ENCODE data around the gene GNS.
"Not testable (repeated sequence)": the region's sequence is repeated elsewhere in the genome, so short reads cannot be mapped to it uniquely, and the experiment has no call there.

The GNS gene

DNA sequence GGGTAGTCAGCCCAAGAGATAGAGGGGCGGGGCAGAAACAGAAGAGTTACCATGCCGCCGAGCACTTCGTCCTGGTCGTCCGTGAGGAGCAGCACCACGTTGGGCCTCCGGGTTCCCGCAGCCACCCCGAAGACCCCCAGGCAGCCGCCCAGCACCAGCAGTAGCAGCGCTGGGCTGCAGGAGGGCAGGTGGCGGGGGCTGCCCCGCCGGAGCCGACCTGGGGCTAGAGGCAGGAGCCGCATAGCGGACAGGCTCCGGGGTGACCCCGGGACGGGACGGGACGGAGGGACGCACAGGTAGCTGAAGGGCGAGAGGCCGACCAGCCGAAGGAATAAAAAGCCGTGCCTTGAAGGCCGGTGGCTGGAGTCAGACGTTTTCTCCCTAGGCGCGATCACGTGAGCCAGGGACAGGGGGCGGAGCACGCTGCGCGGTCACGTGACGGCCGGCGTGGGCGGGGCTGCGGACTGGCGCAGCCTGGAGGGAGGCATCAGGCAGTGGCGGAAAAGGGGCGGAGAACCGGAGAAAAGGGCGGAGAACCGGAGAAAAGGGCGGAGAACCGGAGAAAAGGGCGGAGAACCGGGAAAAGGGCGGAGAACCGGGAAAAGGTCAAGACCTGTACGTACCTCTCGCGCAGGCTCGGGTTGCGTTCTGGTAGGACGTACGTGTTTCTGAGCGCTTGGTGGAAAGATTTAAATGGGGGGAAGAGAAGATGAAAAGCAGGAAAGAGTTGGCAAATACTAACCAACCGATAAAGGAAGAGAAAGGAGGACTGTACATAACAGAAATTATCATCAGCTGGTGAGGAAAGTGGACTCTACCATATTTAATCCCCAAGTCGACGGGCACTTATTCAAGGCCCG, at the start of gene GNS:
Gene GNS, minus strand, starts transcription at position 372 of the 860 bp plus-strand sequence. Its CDS starts 130 bp downstream, at position 242.
- DNase-seq (ENCODE audit: low read depth): peak; percentile 86

DNA sequence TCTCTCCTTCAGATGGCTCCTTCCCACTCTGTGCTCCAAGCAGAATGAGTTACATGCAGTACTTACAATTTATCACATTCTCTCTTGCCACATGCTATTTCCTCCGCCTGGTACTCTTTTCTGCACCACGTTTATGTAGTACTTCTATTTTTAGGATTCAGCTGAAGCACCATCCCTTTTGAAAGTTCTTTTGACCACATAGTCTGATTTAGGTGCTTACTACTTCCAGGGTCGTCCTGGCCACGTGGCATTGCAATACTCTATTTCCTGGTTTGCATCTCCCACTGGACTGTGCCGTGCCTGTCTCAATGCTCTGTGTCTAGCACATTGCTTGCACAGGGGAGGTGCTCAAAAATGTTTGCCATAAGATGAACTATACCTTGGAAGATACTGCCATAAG, 48.9 kb upstream of the GNS start:
- DNase-seq (ENCODE audit: low read depth): no peak

DNA sequence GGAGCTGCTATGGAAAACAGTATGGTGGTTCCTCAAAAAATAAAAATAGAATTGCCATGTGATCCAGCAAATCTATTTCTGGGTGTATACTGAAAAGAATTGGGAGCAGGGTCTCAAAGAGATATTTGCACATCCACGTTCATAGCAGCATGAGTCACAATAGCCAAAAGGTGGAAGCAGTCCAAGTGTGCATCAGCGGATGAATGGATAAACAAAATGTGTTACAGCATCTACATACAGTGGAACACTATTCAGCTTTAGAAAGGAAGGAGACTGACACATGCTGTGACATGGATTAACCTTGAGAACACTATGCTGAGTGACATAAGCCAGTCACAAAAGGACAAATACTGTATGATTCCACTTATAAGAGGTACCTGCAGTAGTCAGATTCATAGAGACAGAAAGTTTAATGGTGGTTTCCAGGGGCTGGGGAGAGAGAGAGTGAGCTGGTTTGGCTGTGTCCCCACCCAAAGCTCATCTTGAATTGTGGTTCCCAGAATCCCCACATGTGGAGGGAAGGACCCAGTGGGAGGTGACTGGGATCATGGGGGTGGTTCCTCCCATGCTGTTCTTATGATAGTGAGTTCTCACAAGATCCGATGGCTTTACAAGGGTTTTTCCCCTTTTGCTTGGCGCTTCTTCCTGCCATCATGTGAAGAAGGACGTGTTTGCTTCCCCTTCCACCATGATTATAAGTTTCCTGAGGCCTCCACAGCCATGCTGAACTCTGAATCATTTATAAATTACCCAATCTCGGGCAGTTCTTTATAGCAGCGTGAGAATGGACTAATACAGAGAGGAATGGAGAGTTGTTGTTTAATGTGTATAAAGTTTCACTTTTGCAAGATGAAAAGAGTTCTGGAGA, 47.6 kb upstream of the GNS start:
- no peak for DNase-seq (ENCODE audit: low read depth)

DNA sequence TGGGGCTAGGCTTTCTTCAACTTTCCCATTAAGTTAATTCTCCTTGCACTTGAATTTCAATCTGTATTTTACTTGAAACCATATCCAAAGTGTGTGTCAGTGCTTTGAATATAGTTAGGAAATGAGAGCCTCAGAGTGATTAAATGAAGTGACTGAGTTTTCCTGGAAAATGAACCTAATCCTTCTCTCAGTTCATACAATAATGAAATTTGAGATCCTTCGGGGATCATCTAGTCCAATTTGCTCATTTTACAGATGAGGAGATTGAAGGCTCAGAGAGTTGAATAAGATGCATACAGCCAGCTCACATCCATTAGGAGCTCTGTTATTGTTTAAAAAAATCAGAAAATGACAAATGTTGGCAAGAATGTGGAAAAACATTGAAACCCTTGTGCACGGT, 47.0 kb upstream of the GNS start:
- no peak for DNase-seq (ENCODE audit: low read depth)

DNA sequence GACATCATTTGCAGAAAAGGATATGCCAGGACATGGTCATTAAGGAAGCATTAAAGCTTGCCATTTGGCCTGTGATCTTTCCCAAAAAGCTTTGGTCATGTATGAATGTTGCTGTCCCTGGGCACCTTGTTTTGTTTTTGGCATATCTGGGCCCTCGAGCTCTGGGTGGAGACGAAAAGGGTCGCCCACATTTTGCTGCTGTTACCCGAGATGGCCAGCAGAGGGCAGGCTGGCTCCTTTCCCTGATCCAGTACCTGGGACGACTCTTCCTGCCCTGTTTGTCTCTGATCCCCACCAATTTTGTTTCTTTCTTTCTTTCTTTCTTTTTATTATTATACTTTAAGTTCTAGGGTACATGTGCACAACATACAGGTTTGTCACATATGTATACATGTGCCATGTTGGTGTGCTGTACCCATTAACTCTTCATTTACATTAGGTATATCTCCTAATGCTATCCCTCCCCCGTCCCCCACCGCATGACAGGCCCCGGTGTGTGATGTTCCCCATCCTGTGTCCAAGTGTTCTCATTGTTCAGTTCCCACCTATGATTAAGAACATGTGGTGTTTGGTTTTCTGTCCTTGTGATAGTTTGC, 43.1 kb upstream of the GNS start:
- DNase-seq (ENCODE audit: low read depth): not testable (repeated sequence)

DNA sequence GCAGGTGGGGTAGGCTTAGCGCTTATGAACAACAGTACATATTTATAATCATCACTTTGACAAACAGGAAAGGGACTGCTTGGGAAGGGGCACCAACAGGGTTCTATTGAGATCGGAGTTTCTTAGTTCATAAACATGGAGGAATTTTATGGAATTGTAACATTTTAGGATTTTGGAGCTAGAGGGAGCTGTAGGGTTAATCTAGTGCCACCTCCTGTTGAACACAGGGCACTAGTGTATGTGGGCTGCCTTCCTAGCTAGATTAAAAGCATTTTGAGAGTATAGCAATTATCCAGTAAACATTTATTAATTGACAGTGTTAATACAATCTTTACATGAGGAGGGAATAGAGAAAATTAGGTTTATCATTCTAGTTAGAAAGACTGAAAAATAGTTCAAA, 42.2 kb upstream of the GNS start:
- no peak for DNase-seq (ENCODE audit: low read depth)

DNA sequence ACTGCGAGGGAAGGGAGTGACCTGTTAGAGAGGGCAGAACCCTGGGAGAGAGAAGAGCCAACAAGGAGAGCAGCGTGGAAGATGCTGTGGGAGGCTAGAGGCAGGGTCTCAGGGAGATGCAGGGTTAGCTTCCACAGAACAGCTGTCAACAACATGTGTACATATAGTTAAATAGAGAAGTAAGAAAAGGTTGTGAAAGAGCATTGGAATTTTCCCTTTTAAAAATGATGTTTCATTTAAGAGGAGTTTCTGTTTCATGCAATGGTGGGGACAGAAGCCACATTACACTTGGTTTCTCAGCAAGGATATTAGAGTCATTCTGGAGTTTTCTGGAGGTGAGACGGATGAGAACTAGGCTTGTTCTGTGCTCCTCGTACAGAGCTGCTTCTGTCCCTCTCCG, 41.4 kb upstream of the GNS start:
- DNase-seq (ENCODE audit: low read depth): no peak

DNA sequence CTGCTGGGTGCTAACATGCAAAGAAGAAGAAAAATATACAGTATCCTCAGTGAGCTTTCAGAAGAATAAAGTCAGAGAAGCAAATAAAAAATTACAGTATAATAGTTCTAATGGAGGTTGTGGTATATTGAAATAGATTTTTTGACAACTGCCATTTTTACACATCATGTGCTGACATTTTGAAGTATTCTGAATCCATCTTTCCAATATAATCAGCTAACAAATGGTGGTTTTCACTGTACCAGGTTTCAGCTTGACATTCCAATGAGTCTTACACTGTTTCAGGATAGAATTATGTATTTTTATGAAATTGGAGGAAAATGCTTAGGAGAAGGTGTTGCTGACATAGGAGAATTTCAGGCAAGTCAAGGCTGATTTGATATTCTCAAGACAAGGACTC, 39.0 kb upstream of the GNS start:
- DNase-seq (ENCODE audit: low read depth): no peak

DNA sequence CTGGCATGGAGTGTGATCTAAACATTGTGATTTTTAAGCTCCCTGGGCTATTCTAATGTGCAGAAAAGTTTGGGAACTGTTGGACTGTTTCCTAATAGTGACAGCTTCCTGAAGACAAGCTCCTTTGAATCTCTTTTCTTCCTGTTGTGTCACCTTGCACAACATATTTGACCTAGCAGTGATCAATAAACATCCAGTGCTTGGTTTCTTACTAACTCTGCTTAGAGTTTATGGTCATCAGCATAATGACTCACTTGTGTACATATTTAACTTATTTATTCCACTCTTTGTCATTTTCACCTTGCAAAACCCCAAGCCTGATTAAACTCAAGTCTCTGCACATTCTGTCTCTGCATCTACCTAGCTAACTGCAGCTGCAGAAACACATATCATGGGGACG, 38.0 kb upstream of the GNS start:
- no peak for DNase-seq (ENCODE audit: low read depth)

DNA sequence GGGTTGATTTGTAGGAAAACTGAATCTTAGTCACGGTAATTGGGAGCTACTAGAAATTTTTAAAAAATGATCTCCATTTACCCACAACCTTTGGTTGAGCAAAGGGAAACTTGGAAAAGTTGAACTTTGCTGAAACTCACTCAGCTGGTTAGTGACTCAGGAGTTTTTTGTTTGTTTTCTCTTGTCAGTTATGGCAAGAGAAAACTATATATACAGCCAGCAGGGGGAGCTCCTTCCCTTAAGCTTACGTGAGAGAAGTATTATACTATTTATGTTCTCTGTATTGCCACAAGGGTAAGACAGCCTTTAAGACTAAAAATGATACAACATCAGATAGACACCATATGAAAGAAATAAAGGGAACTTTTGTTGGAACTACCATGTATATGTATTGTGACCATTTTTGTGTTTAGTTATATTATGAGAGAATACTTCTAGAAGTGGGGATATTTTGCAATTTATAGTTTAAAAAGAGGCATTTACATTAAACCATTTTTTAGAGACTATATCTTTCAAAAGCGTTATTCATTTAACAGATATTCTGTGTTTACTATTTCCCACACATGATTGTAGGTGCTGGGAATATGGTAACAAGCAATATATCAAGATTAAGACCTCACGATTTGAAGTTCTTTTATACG, 37.1 kb upstream of the GNS start:
- DNase-seq (ENCODE audit: low read depth): peak; percentile 67

DNA sequence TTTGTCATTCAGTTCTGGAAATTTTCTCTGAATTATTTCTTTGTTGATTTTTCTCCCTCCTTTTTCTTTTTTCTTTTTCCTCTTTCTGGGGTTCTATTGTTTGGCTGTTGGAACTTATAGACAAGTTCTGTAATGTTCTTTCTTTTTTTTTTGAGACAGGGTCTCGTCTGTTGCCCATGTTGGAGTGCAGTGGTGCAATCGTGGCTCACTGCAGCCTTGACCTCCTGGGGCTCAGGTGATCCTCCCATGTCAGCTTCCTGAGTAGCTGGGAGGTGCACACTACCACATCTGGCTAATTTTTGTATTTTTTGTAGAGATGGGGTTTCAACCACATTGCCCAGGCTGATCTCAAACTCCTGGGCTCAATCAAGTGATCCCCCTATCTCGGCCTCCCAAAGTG, 35.1 kb upstream of the GNS start:
- DNase-seq (ENCODE audit: low read depth): no peak

DNA sequence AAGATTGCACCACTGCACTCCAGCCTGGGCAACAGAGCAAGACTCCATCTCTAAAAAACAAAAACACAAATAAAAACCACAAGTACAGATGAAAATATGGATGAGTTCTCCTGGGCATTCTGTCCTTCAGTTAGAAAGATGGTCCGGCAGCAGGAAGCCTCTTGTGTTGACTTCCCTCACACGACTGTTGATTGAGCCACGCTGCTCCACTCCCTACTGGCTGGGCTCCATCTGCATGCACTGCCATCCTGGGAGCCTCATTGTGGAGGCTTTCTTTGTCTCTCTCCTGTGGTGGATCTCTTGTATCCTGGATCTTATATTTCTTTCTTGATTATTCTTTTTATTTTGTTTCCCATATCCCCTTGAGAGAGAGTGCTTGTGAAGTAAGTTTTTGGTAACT, 34.4 kb upstream of the GNS start:
- DNase-seq (ENCODE audit: low read depth): no peak

DNA sequence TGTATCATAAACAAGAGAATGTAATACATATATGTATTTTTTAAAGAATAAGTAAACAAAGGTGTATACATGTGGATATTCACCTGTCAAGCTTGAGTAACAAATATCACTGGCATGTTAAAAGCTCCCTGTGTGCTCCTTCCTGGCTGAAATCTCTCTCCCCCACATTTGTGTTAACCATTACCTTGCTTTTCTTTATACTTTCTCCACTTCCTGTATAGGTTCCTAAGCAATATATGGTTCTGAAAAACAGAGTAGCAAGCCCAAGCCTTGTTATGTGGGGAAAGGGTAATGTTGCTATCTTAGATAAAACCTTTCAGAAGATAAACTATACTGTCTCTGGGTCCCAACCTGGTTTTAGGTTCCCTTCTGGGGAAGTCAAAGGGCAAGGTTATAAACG, 32.9 kb upstream of the GNS start:
- DNase-seq (ENCODE audit: low read depth): no peak

DNA sequence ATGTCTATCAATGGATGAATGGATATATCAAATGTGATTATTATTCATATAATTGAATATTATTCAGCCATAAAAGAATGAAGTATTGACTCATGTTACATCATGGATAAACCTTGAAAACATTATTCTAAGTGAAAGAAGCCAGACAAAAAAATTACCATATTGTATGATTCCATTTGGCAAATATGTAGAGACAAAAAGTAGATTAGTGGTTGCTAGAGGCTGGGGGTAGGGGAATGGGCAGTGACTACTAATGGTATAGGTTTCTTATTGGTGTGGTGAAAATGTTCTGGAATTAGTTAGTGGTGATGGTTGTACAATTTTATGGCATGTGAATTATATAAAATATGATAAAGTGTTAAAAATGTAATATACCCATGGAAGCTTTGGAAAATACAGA, 31.8 kb upstream of the GNS start:
- no peak for DNase-seq (ENCODE audit: low read depth)

DNA sequence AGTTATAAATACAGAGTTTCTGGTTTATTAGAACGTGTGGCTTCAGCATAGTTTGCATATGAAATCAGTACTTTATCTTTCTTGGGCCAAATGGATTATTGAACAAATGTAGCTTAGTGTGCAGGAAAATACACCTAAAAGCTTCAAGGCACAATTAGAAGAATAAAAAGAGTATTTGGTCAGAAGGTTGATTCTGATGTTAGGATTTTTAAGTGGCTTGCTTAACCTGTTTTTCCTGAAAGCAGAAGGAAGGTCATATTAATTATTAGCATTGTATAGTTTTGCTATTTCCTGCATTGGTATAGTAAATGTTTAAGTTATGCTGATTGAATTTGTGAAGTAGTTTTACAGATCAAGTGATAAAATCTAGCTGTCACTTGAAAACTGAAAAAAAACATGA, 31.0 kb upstream of the GNS start:
- DNase-seq (ENCODE audit: low read depth): no peak

DNA sequence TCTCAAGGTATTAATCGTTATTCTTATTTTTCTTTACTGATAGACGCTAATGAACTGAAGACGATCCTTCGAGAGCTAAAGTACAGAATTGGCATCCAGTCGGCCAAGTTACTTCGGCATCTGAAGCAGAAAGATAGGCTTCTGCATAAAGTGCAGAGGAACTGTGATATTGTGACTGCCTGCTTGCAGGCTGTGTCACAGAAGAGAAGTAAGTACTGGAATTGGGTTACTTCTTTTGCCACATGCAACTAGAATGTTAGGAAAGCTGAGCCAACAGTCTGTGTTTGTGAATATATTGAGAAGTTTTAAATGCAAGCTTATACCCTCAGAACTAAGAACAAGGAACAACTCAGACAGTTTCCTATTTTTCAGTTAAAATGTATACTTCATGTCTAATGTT, 26.6 kb upstream of the GNS start:
- DNase-seq (ENCODE audit: low read depth): no peak

DNA sequence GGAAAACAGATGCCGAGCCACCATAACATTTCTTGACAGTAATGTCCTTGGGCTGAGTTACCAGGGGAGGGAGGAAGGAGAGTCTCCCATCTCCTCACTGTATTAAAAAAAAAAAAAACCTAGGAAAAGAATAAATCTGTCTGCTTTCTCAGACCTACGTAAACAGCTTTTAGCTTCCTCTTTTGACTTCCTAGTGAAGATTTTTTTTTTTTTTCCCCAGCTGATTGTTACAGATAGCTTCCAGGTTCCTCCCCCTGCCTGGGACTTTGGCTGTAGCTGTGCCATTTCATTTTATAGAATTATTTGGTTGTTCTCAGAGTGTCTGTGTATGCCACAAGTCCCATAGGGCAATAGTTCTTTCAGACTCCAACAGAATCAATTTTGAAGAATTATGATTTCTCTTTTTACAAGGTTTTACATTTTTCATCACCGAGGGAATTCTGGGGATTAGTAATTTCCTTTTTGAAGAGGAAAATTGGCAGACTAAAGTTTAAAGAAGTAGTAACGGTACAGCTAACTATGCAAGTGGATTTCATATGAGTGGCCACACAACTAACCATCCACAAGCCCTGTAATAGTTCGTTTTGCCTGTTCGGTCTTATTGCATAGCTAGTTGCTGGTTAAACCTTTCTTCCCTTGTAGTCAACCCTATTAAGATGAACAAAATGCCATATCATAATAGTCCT, 23.1 kb upstream of the GNS start:
- no peak for DNase-seq (ENCODE audit: low read depth)

DNA sequence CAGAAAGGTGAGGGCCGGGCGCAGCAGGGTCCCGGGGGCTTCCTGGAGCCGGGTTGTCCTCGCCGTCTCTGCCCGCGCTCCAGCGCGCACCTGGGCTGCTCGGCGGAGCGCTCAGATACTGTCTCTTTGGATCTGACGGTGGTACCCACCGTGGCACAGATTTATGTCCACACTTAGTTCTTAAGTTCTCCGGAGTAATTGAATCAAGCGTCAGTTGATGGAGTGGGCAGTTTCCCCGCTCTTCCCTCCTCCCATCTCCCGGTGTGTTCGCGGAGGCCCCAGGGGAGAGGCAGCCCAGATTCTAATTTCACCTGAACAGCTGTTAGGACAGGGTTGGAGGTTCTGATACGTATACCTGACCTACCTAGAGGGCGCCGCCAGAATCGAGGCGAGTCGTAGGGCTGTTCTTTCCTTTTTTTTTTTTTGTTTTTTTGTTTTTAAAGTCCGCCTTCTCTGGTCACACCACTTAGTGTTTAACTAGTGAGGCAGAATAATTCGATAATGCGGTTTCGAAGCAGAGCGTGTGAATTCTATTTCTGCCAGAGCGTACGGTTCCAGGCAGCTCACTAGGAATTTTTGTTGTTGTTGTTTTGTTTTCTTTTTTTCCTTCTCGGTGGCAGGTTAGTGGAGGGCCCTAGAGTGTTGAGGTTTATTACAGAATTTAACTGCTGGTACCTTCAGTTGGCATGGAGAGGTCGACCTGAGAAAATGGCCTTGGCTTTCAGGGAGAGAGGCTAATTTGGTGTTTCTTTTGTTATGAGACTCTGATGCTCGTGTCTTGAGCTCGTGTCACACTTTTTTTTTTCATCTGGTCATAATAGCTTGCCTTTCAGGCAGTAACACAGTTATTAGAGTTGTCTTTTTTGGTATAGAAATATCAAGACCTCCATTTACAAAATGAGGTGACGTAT, 22.3 kb upstream of the GNS start:
- no peak for DNase-seq (ENCODE audit: low read depth)

DNA sequence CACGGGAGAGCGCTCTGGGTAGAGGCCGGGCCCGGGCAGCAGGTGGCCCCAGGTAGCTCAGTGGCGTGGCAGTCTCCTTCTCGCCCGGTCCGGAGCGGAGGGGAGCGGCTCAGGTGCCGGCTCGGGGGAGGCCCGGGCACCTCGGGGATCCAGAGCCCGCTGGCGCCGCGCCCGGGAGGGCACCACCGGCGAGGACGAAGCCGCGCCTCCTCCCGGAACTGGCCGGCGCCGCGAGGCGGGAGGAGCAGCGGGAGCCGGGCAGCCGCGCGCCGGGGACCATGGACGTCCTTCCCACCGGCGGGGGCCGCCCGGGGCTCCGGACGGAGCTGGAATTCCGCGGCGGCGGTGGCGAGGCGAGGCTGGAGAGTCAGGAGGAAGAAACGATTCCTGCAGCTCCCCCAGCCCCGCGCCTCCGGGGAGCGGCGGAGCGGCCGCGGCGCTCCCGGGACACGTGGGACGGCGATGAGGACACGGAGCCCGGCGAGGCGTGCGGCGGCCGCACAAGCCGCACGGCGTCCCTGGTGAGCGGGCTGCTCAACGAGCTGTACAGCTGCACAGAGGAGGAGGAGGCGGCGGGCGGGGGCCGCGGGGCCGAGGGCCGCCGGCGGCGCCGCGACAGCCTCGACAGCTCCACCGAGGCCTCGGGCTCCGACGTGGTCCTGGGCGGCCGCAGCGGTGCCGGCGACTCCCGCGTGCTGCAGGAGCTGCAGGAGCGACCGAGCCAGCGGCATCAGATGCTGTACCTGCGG, 21.5 kb upstream of the GNS start:
- DNase-seq (ENCODE audit: low read depth): no peak

DNA sequence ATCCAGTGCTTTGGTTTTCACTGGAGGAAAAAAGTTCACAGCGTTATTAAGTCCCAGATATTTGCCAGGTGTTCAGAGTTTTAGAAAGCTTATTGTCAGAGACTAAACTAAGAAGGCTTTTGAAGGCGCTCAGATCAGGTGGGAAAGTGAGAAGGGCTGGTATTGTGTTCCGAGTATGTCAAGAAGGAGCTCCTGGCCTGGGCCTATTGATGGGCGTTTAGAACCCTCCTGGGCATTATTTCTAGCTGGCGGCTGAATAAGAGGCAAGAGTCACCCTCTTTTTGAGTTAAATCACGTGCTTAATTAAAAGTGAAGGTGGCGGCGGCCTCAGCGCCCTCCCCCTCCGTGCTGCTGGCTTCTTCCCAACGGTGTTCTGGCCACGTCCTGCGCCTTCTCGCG, 20.9 kb upstream of the GNS start:
- DNase-seq (ENCODE audit: low read depth): no peak

Measured in GM04504 (cell line).